Vagina (tissue), 2 donors: Measurements from ENCODE around the gene LHX6.

Experiments used
- POLR2A ChIP-seq, 2 donors: fragments of 450-650 bp; IDR thresholded peaks; one replicate each; pipeline ENCODE4 v1.6.1; 2017; ENCODE audit warnings: antibody characterized with exemption in 2 of 2, mild to moderate bottlenecking in 2 of 2, moderate library complexity in 2 of 2
- TF ChIP-seq, protein P1 (sequence below), 3 experiments: fragments of 450-650 bp in 2 of 3; fragments of 200-600 bp in 1 of 3; sonication (generic) in 1 of 3; IDR thresholded peaks; one replicate each; pipeline ENCODE4 v1.5.1; 2017 to 2019; ENCODE audit warnings: antibody characterized with exemption in 3 of 3, mild to moderate bottlenecking in 2 of 3, moderate library complexity in 2 of 3

DNA sequence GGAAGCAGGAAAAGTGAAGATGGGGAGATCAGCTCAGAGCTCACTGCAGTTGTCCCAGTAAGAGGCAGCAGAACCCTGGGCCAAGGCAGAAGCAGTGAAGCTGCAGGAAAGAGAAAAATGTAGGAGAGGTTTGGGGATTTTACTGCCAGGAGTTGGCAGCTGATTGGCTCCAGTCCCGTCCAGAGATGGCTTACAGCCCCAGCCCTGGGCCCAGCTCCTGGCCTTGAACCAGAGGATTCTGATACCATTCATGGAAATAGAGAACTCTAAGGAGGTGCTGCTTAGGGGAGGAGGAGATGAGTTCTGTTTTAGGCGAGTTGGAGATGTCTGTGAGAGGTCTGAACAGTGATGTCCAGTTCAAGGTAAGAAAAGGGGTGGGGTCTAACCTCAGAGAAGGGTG, 64.5 kb downstream of the LHX6 start:
- TF ChIP-seq, protein P1, sequence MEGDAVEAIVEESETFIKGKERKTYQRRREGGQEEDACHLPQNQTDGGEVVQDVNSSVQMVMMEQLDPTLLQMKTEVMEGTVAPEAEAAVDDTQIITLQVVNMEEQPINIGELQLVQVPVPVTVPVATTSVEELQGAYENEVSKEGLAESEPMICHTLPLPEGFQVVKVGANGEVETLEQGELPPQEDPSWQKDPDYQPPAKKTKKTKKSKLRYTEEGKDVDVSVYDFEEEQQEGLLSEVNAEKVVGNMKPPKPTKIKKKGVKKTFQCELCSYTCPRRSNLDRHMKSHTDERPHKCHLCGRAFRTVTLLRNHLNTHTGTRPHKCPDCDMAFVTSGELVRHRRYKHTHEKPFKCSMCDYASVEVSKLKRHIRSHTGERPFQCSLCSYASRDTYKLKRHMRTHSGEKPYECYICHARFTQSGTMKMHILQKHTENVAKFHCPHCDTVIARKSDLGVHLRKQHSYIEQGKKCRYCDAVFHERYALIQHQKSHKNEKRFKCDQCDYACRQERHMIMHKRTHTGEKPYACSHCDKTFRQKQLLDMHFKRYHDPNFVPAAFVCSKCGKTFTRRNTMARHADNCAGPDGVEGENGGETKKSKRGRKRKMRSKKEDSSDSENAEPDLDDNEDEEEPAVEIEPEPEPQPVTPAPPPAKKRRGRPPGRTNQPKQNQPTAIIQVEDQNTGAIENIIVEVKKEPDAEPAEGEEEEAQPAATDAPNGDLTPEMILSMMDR (IDR thresholded peaks at IDR 0.05) = no peak
- no peak for TF ChIP-seq POLR2A (IDR thresholded peaks at IDR 0.05)
